Right lobe of liver (tissue), 4 donors: ENCODE measurements around the gene ZP2.

Source experiments
- CTCF ChIP-seq, 4 donors: fragments of 200-600 bp in 3 of 4; fragments of 450-650 bp in 1 of 4; IDR thresholded peaks; one replicate each; pipeline versions ENCODE4 v1.5.1 to v1.8.0; 2016 to 2022; ENCODE audit warnings: antibody characterized with exemption in 4 of 4, mild to moderate bottlenecking in 2 of 4
- POLR2A ChIP-seq: fragments of 450-650 bp; IDR thresholded peaks from one replicate; pipeline ENCODE4 v1.6.1; 2017; ENCODE audit warnings: antibody characterized with exemption, mild to moderate bottlenecking
- donor health status: DM: no; HTN: no; CAD: no.
- donor health status: DM: no; HTN: no; CAD: no.
- donor health status: DM: no; HTN: yes; CAD: no.

DNA sequence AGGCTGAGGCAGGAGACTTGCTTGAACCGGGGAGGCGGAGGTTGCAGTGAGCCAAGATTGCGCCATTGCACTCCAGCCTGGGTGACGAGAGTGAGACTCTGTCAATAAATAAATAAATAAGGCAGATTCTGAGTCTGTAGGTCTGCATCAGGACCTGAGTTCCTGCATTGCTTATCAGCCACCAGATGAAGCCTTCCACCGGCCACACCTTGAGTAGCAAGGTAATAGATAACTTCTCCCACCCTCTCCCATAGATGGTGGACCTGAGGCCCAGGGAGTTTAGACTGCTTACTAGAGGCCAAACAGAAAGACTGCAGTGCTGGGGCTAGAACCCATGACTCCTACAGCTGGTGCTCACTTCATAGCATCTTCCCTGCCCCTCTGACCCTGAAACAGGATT, 22.1 kb downstream of the ZP2 start:
- TF ChIP-seq CTCF (IDR thresholded peaks at IDR 0.05) (no peak), POLR2A (no peak)
